Esophagus squamous epithelium (tissue), 5 donors: Measurements from ENCODE around the gene STK31. TPM values are rescaled to one million over a fixed set of nuclear protein-coding genes. Genes with fewer than 3 reads are reported as not detected.
"Not testable (repeated sequence)": the region's sequence is repeated elsewhere in the genome, so short reads cannot be mapped to it uniquely, and the experiment has no call there.

ENCODE experiments used
- DNase-seq: peaks from one replicate; lab custom pipeline; 2025; lab: John Stamatoyannopoulos, UW
- H3K27ac ChIP-seq, 4 donors: fragments of 200-600 bp; sonication (generic); one replicate each; pipeline ENCODE4 v1.5.1; 2016 to 2019; ENCODE audit warnings: mild to moderate bottlenecking in 1 of 4
- H3K27me3 ChIP-seq, 4 donors: fragments of 200-600 bp; sonication (generic); 1 replicate in 3 of 4; 2 replicates in 1 of 4; pipeline versions ENCODE4 v1.5.1 to v1.6.0; 2017 to 2021; ENCODE audit warnings: antibody characterized with exemption in 1 of 4
- H3K36me3 ChIP-seq, 3 donors: fragments of 200-600 bp; sonication (generic); one replicate each; pipeline ENCODE4 v1.5.1; 2016 to 2019
- H3K4me1 ChIP-seq, 3 donors: fragments of 200-600 bp; sonication (generic); one replicate each; pipeline ENCODE4 v1.5.1; 2017 to 2019
- H3K4me3 ChIP-seq, 4 donors: fragments of 200-600 bp; sonication (generic); 1 replicate in 3 of 4; 2 replicates in 1 of 4; pipeline ENCODE4 v1.5.1; 2016 to 2019; ENCODE audit warnings: mild to moderate bottlenecking in 2 of 4, moderate library complexity in 1 of 4
- H3K9me3 ChIP-seq, 3 donors: fragments of 200-600 bp; sonication (generic); one replicate each; pipeline ENCODE4 v1.5.1; 2016 to 2019
- CTCF ChIP-seq, 6 experiments: fragments of 450-650 bp in 4 of 6; fragments of 200-600 bp in 2 of 6; sonication (generic) in 2 of 6; IDR thresholded peaks; one replicate each; pipeline ENCODE4 v1.5.1; 2016 to 2019; ENCODE audit warnings: antibody characterized with exemption in 6 of 6, mild to moderate bottlenecking in 4 of 6, moderate library complexity in 4 of 6
- POLR2A ChIP-seq, 4 donors: fragments of 450-650 bp; IDR thresholded peaks; one replicate each; pipeline ENCODE4 v1.6.1; 2017; ENCODE audit warnings: antibody characterized with exemption in 4 of 4, mild to moderate bottlenecking in 4 of 4, moderate library complexity in 3 of 4
- WGBS, 2 donors: methylation state at CpG; one replicate each; pipeline ENCODE4 v1.1.5; 2018; 5-methylcytosine and 5-hydroxymethylcytosine counted together
- intact Hi-C: fragments of 100-400 bp; cut with DNase I; formaldehyde crosslinking; loops from one replicate; pipeline ENCODE4 v1.15.0; 2022
- total RNA-seq, 4 donors: library from RNA; depleted of rRNA; stranded (reverse); fragments of >200 nt; gene quantifications; one replicate each; pipeline ENCODE4 v1.1.0, GENCODE V29; 2016
- donor health status: DM: yes; HTN: yes; CAD: no.

The STK31 gene
- total RNA-seq, 4 donors from 2014 or later = 0.49 to 0.67 (median 0.57) TPM; not detected in 1

GRCh38 chr7:23833405-23833804 is 123.4 kb downstream of the STK31 start:
- no peak for TF ChIP-seq CTCF (IDR thresholded peaks at IDR 0.05)
- DNase-seq = no peak
- WGBS, 2 donors = 75 to 78% methylated on average over 2 to 3 of the region's 3 CpGs
- no peaks in the 10 kb centered on the region for H3K4me1 ChIP-seq
- intact Hi-C loops = no loop called here
- H3K36me3 ChIP-seq = no peaks in the 10 kb centered on the region
- no peak overlapping the region for H3K27ac ChIP-seq
- H3K4me3 ChIP-seq = no peak overlapping the region
- no peaks in the 10 kb centered on the region for H3K27me3 ChIP-seq
- peaks cover 0 to 36% (median 11%) of the 10 kb centered on the region in 3 donors for H3K9me3 ChIP-seq

DNA sequence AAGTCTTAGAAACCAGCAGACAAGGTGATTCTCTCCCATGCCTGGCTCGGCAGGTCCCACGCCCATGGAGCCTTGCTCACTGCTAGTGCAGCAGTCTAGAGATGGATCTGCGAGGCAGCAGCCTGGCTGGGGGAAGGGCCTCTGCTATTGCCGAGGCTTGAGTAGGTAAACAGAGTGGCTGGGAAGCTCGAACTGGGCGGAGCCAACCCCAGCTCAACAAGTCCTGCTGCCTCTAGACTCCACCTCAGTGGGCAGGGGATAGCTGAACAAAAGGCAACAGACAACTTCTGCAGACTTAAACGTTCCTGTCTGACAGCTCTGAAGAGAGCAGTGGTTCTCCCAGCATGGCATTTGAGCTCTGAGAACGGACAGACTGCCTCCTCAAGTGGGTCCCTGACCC is 134.8 kb downstream of the STK31 start:
- DNase-seq, H3K27me3 ChIP-seq, intact Hi-C loops, H3K36me3 ChIP-seq, H3K4me1 ChIP-seq, H3K4me3 ChIP-seq, H3K27ac ChIP-seq: not testable (repeated sequence)
- H3K9me3 ChIP-seq = peaks cover 0 to 36% (median 0%) of the 10 kb centered on the region in 3 donors
- no CpG with 5 or more reads among the region's 8 CpGs for WGBS, 2 donors

GRCh38 chr7:23852135-23852534 is 142.1 kb downstream of the STK31 start:
- H3K4me1 ChIP-seq = no peaks in the 10 kb centered on the region
- no peak overlapping the region for H3K27ac ChIP-seq
- no peak for DNase-seq
- H3K36me3 ChIP-seq = no peaks in the 10 kb centered on the region
- H3K9me3 ChIP-seq = peaks cover 0 to 3% (median 0%) of the 10 kb centered on the region in 3 donors
- intact Hi-C loops = no loop called here
- H3K4me3 ChIP-seq = no peak overlapping the region
- no peak for TF ChIP-seq POLR2A (IDR thresholded peaks at IDR 0.05)
- no peak for TF ChIP-seq CTCF (IDR thresholded peaks at IDR 0.05)
- no peaks in the 10 kb centered on the region for H3K27me3 ChIP-seq
- 0 to 17% methylated on average over 1 of the region's 1 CpG for WGBS, 2 donors

DNA sequence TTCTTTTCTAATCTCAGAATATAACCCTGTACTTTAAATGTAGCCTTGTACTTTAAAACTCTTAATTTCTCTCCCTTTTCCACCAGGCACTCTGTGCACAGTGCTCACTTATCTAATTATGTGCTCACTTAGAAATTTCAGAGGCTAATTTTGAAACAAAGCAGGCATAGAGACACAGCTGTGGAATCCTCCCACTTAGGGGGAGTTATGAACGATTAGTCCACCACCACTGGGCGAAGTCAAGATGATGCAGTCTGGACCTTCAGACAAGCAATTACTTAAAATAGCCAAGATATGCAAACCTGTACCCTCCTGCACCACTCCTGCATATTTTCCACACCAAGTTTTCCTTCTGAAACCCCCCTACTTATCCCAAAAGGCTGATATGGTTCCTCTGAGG is 143.0 kb downstream of the STK31 start:
- WGBS, 2 donors = 70 to 92% methylated on average over 2 of the region's 2 CpGs
- no peak overlapping the region for H3K4me3 ChIP-seq
- H3K27me3 ChIP-seq = no peaks in the 10 kb centered on the region
- H3K4me1 ChIP-seq = no peaks in the 10 kb centered on the region
- no peak overlapping the region for H3K27ac ChIP-seq
- no peaks in the 10 kb centered on the region for H3K9me3 ChIP-seq
- intact Hi-C loops = no loop called here
- no peak for DNase-seq
- no peaks in the 10 kb centered on the region for H3K36me3 ChIP-seq
- TF ChIP-seq CTCF (IDR thresholded peaks at IDR 0.05) = no peak
- no peak for TF ChIP-seq POLR2A (IDR thresholded peaks at IDR 0.05)

DNA sequence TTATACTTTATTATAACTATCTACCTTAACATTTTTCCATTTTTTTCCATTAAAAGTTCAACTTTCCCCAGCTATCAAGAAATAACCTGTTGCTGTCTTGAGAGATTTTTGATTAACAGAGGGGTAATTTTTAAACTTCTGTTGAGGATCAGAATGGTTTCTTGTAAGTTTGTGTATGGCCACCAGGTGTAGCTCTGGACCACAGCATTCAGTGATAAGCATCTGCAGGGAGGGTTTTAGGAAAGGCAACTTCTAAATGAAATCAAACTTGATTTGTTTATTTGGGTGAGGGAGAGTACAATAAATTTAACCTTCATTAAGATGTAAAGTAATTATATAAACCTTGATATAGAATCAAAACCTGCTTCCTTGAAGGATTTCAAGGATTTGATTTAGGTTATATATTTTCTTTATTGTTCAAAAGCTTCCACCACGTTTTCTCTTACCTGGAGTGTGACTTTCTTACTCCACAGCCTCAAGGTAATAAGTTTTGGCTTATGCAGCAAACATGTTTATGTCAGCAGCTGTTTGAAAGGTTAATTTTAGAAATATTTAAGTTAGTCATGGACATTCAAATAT is 153.3 kb downstream of the STK31 start:
- no peak overlapping the region for H3K4me3 ChIP-seq
- no peak overlapping the region for H3K27ac ChIP-seq
- no peak for DNase-seq
- no peaks in the 10 kb centered on the region for H3K36me3 ChIP-seq
- WGBS, 2 donors = 22% methylated on average over 1 of the region's 1 CpG
- no peaks in the 10 kb centered on the region for H3K9me3 ChIP-seq
- H3K27me3 ChIP-seq = no peaks in the 10 kb centered on the region
- TF ChIP-seq CTCF (IDR thresholded peaks at IDR 0.05) (peak in 5 of 6 experiments; percentile 21 to 49 (median 39)), POLR2A (IDR thresholded peaks at IDR 0.05) (no peak)
- H3K4me1 ChIP-seq = no peaks in the 10 kb centered on the region
- intact Hi-C loops = no loop called here

DNA sequence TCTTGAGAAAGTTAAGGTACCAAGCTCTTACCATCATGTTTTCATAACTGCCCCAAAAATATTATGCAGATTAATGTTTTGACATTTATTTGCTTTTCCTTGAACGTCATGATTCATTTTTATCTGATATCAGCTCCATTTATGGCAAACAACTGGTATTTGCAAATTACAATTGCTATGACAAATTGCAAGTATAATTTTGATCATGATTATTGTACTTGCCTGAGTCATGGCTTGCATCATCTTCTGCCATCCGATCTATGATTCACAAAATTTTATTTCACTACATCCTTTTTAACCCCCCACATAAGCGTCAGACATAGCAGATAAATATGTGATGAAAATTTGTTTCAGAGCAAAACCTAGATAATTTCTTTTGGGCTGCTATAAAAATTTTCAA is 155.0 kb downstream of the STK31 start:
- DNase-seq = no peak
- WGBS, 2 donors = 14 to 34% methylated on average over 3 of the region's 3 CpGs
- Histone ChIP-seq H3K36me3 (no peaks in the 10 kb centered on the region), H3K4me1 (no peaks in the 10 kb centered on the region), H3K4me3 (no peak overlapping the region), H3K9me3 (no peaks in the 10 kb centered on the region), H3K27ac (no peak overlapping the region), H3K27me3 (no peaks in the 10 kb centered on the region)
- TF ChIP-seq POLR2A (IDR thresholded peaks at IDR 0.05) (no peak), CTCF (IDR thresholded peaks at IDR 0.05) (no peak)
- intact Hi-C loops = no loop called here
